ENCODE data around the gene RRM1. TPM values are rescaled to one million over a fixed set of nuclear protein-coding genes. Genes with fewer than 3 reads are reported as not detected.

RRM1 gene
- total and polyA plus RNA-seq, 10 of the 15 experiments (the other 5 are each of a cell fraction or from before 2014, with no cell fraction given), result 94.0 to 255 (median 148) TPM

GRCh38 chr11:4092026-4092425 lies 2.6 kb upstream of the RRM1 start (continued):
- TF ChIP-seq ZBTB11 (CRISPR knock-in tag; IDR thresholded peaks at IDR 0.05) (peak; percentile 53; the same call in 1 of the 2 replicates), HDAC2 (IDR thresholded peaks at IDR 0.05) (no peak)

GRCh38 chr11:4093519-4094347 lies 866 bp upstream of the RRM1 start:
- Histone ChIP-seq H2AFZ (ENCODE audit: control insufficient read depth, low read depth, low read length) (peak overlapping the region; percentile 95), H3K79me2 (ENCODE audit: control insufficient read depth, insufficient read depth, low read length) (peaks cover 45% of the 10 kb centered on the region), H3K27ac (ENCODE audit: control insufficient read depth, insufficient read depth) (peak overlapping the region; percentile 95), H3K27me3 (replicated peaks in 1 of 2; ENCODE audit: control insufficient read depth in 2 of 2, insufficient read depth in 2 of 2, low read length in 1 of 2) (no peaks in the 10 kb centered on the region), H3K36me3 (ENCODE audit: control insufficient read depth in 2 of 2, insufficient read depth in 2 of 2, low read length in 1 of 2) (peaks cover 5 to 7% of the 10 kb centered on the region in 2 experiments; a peak in 2 of 4 replicates), H3K4me3 (peak overlapping the region; percentile 77), H4K20me1 (ENCODE audit: control insufficient read depth, insufficient read depth) (no peaks in the 10 kb centered on the region), H3K4me2 (ENCODE audit: control insufficient read depth, insufficient read depth) (peak overlapping the region; percentile 92), H3K4me1 (ENCODE audit: control insufficient read depth, insufficient read depth, low read length) (peaks cover 8% of the 10 kb centered on the region), H3K9me3 (replicated peaks; ENCODE audit: control insufficient read depth, insufficient read depth, low read length) (no peaks in the 10 kb centered on the region), H3K9ac (ENCODE audit: control insufficient read depth, insufficient read depth, low read length) (peak overlapping the region; percentile 96)
- FAIRE-seq (no peak), ATAC-seq (peak; percentile 1; the same call in 1 of the 3 replicates), DNase-seq (ENCODE audit: low read depth, low spot score) (no peak)
- ChIA-PET RAD21 (ENCODE audit: unreplicated experiment) (no interaction called here), POLR2A (no interaction called here), CTCF (interaction anchor here (2.8 kb wide), 1 partner anchor 245 kb away, joined by 12 read pairs; no protein-coding TSS in a partner anchor), SMC1A (ENCODE audit: uncharacterized antibody, unreplicated experiment) (interaction anchor here (0.8 to 2.5 kb wide), 3 partner anchors 12 to 244 kb away, joined by 3 to 11 read pairs (median 3); no protein-coding TSS in a partner anchor)
- intact Hi-C loops (cut with micrococcal nuclease; ENCODE audit: unreplicated experiment) (loop anchor here (1.0 kb wide), 1 partner anchor 296 kb away; the partner anchor contains the start of gene NUP98), in situ Hi-C loops (cut with MboI) (no loop called here)
- BruUV-seq (replicated peaks), result TSS peak; percentile 94
- WGBS (ENCODE audit: insufficient coverage, insufficient replicate concordance, low lambda C conversion rate, missing lambda C conversion rate), result 71% methylated on average over 25 of the region's 25 CpGs
- TF ChIP-seq ZBTB33 (IDR thresholded peaks at IDR 0.05) (no peak), SUPT20H (IDR thresholded peaks at IDR 0.05; ENCODE audit: borderline replicate concordance, control insufficient read depth, low read depth, low read length) (no peak), WRNIP1 (IDR thresholded peaks at IDR 0.05; ENCODE audit: borderline replicate concordance, low read depth, low read length) (peak; percentile 53; the same call in 1 of the 2 replicates), TARDBP (IDR thresholded peaks at IDR 0.05; ENCODE audit: borderline replicate concordance) (no peak), IKZF2 (IDR thresholded peaks at IDR 0.05) (no peak), KAT2A (conservative IDR thresholded peaks at IDR 0.05; ENCODE audit: control insufficient read depth, low read depth, low read length) (no peak), PAX5 (IDR thresholded peaks at IDR 0.05; ENCODE audit: borderline replicate concordance, low read depth, low read length) (0 out of 2 replicates have a peak, but pooled peaks have one; percentile 3), CEBPB (IDR thresholded peaks at IDR 0.05; ENCODE audit: borderline replicate concordance in 1 of 2, low read depth in 2 of 2, low read length in 2 of 2) (no peak), EED (IDR thresholded peaks at IDR 0.05; ENCODE audit: low read depth) (no peak), BRCA1 (IDR thresholded peaks at IDR 0.05; ENCODE audit: low read depth, low read length) (no peak), PAX8 (IDR thresholded peaks at IDR 0.05) (no peak), MLLT1 (IDR thresholded peaks at IDR 0.05) (0 out of 2 replicates have a peak, but pooled peaks have one; percentile 20), FOXK2 (IDR thresholded peaks at IDR 0.05) (no peak), NBN (IDR thresholded peaks at IDR 0.05) (no peak)
